Measurements from ENCODE around the gene PGAM4.
"Not testable (repeated sequence)": the region's sequence is repeated elsewhere in the genome, so short reads cannot be mapped to it uniquely, and the experiment has no call there.

Gene PGAM4

DNA sequence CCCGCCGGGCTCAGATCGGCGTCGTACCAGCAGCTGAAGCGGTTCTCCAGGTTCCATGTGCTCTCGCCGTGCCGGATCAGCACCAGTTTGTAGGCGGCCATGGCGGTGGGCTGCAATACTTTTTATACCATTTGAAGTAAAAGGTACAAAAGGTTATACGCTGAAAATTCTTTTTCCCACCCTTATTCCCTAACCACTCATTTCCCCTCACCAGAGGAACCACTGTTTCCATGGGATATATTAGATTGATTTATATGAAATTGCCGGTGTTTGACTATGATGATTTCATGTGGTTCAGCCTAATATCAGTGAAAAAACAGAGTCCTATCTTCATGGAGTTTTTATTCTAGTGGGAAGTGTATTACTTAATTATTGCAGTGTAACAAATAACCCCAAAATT is at the start of gene PGAM4:
Gene PGAM4, minus strand, starts transcription at position 101 of the 400 bp plus-strand sequence. Its CDS starts 0 bp downstream, at position 101.
- DNase-seq (ENCODE audit: low read depth in 3 of 3) = no peak

DNA sequence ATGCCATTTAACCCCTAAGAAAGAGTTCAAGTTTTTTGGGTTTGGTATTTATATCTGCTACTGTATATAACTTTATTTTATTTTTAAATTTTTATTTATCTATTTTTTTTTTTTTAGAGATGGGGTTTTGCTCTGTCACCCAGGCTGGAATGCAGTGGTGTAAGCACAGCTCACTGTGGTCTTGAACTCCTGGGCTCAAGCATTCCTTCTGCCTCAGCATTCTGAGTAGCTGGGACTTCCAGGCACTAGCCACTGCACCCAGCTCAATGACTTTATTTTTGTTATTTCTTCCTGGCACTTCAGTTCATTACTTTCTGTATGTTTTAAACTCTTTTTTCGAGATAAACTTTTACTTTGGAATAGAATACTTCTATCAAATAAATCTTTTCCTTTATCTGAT is 42.4 kb upstream of the PGAM4 start:
- no peak for DNase-seq (ENCODE audit: low read depth in 3 of 3)

DNA sequence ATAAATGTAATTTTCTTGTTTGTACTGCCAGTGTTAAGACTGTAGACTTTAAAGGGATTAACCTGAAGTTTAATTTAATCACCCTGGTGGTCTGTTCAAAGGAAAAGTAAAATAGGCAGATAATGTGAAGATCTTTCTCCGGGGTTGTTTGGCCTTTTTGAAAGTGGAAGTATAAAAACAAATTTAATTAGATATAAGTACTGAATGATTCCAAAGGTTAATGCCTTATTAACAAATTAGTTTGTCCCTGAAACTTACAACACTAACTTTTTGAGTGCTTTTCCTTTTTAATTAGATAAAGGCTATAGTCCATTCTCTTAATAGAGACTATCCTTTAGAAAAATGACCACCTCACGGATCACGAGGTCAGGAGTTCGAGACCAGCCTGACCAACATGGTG is 10.4 kb upstream of the PGAM4 start:
- no peak for DNase-seq (ENCODE audit: low read depth in 3 of 3)

DNA sequence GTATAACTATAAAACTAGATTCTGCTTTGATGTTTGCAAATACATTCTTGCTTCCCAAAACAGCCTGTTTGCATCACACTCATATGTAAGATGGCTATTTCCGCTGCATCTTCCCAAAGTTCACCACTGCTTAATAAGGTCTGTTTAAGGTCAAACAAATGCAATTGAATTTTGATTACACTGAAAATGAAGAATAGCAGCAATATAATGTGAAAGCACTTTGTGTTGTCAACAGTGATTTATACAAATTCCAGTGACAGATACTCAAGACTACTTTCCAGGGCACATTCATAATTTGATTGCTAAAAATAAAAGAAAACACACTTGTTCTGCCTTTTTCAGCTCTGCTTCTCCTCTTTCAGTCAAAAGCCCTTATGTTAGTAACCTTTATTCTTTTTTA is 8.1 kb upstream of the PGAM4 start:
- DNase-seq (ENCODE audit: low read depth in 3 of 3) = no peak

DNA sequence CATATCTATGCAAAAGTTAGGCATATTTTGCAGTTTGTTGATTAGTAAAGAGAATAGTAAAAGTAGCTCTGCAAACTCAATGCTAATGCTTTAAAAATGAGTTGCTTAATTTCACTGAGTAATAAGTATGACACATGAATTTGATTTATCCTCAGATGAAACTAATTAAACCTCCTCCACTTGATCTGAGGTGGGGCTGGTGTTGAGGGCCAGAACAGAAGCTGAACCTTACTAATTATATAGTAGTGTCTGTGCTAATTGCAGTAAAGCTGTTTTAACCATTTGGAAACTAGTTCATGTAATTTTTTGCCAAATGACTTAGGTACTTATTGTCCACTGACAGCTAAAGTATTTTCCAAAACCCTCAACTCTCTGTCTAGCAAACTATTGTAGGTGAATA is 7.7 kb upstream of the PGAM4 start:
- no peak for DNase-seq (ENCODE audit: low read depth in 3 of 3)

DNA sequence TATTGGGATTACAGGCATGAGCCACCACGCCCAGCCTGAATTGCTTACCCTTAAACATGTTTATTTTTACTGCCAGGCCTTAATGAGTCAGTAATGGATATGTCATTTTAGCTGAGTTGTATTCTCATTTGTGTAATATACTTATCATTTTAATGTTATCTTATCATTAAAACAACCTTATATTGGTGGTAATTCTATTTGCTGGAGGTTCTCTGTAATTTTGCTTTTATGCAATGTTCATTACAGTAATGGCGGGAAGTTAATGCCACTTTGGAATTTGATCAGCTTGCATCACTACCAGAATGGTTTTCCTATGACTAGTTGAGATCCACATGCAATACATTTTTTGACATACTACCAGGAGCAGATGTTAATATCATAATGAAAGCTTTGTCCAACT is 6.3 kb upstream of the PGAM4 start:
- no peak for DNase-seq (ENCODE audit: low read depth in 3 of 3)

DNA sequence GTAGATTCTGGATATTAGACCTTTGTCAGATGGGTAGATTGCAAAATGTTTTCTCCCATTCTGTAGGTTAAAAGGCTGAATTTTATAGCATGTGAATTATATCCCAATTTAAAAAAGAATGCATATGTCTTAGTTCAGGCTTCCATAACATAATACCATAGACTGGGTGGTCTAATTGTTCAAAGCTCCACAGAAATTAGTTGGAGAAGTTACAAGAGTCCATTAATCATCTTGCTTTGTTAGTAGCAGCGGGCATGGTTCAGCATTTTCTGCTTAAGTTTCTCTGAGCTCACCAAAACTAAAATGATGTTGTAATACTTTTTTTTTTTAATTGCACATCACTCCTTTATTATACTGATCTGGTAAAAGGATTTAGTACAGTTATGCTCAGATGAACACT is 1.8 kb downstream of the PGAM4 start:
- DNase-seq (ENCODE audit: low read depth in 3 of 3) = no peak

DNA sequence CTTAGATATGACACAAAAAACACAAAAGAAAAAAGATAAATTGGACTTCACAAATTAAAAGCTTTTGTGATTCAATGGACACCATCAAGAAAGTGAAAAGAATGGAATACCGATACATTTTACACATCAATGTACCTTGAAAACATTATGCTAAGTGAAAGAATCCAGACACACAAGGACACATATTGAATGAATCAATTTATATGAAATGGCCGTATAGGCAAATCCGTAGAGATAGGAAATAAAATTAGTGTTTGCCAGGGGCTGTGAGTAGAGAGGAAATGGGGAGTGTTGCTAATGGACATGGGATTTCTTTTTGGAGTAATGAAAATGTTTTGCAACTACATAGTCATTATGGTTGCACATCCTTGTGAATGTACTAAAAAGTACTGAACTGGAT is 3.1 kb downstream of the PGAM4 start:
- DNase-seq (ENCODE audit: low read depth in 3 of 3) = no peak

DNA sequence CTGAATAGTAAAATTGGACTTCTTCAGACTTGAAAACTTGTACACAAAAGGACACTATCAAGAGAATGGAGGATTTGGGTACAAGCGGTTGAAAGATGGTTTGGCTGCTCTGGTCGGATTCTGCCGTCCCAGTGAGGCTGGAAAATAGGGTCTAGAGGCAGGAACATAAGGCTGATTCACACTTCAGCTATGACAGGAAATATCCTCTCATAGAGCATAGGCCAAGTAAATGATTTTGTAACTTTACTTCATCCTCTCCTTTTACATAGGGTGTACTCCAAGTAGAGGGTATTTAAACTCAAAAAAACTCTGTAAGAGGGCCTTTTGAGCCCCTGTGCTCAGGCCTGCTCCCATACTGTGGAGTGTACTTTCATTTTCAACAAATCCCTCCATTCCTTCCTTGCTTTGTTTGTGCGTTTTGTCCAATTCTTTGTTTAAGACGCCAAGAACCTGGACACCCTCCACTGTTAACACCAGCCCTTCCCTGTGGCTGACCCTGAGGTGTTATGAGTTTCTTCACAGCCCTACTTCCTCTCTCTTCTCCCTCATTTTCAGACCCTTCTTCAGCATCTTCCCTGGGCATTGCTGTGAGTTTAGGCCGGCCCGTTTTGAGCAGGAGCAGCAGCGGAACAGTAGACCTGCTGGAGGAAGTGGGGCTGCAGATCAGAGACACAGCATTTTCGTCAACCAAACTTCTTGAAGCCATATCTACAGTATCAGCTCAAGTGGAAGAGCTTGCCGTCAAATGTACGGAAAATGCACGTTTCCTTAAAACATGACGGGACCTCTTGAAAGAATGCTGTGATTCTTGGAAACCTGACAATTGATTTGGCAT is 7.2 kb downstream of the PGAM4 start:
- DNase-seq (ENCODE audit: low read depth in 3 of 3) = no peak

DNA sequence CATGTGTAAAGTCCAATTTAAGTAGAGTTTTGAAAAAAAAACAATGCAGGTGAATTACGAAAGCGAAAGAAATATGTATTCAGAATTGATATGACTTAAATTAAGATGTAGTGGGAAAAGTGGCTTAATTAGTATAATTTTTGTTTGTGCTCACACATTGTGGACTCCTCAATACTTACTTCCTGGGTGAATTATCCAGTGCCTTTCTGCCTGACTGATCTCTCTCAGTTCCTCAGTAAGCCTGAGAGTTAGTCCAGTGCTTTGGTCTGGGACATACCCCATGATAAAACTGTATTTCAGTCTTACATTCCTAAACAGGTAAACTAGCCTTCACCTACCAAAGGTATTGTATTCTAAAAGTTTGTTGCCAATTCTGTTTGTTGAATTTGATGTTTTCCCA is 8.4 kb downstream of the PGAM4 start:
- DNase-seq (ENCODE audit: low read depth in 3 of 3) = no peak

DNA sequence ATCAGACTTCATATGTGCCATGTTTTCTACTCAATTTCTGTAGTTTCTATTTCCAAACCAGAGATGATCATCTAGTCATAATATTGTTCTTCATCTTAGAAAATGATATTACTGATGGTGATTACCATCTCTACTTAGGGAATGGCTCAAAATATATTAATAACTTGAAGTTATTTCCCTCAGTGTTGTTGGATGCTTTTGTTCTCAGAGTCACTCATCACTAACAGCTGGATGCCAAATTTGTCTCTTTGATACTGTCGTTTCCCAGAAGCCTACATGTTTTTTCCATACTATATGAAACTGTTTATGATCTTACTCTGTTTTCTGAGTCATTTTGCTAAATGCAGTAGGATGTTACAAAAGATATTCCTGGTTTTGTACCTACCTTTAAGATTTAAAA is 8.9 kb downstream of the PGAM4 start:
- no peak for DNase-seq (ENCODE audit: low read depth in 3 of 3)

DNA sequence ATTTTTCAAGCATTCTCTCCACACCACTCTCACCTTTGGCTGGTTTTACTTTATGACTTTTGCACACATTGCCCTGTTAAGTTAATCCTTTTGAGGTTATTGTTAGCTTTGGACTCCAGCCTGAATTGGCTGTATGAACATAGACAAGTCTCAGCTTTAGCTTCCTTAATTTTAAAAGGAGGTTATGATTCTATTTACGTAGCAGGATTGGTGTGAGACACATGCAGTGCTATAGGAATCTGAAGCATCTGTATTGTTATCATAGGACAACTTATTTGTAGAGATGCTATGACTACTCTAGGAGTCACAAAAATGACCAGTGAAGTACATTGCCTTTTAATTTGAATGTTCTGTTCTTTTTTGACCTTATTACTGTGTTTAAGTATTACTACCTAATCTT is 15.7 kb downstream of the PGAM4 start:
- no peak for DNase-seq (ENCODE audit: low read depth in 3 of 3)

DNA sequence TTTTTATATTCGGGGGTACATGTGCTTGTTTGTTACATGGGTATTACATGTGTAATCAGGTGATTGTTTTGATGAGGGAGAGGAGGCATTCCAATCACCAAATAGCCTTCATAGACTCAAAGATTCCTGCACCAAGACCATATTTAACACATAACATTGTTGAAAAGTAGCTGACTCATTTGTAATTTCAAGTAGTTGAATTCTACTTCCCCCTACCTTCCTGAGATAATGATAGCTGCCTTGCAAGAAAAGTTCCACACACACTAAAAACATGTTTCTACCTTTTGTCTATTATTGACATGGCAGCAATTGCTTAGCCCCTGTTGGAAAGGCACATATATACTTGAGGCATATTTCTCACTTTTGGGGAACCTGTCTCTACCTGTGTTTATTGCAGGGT is 16.1 kb downstream of the PGAM4 start:
- DNase-seq (ENCODE audit: low read depth in 3 of 3) = no peak

DNA sequence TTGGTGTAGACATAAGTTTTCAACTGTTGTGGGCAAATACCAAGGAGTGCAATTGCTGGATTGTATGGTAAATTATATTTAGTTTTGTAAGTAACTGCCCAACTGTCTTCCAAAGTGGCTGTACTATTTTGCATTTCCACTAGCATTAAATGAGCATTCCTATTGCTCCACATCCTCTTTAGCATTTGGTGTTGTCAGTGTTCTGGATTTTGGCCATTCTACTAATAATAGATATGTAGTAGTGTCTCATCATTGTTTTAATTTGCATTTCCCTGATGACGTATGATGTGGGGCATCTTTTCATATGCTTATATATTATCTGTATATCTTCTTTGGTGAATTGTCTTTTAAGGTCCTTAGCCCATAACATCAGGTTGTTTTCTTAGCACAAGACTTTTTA is 17.3 kb downstream of the PGAM4 start:
- no peak for DNase-seq (ENCODE audit: low read depth in 3 of 3)

DNA sequence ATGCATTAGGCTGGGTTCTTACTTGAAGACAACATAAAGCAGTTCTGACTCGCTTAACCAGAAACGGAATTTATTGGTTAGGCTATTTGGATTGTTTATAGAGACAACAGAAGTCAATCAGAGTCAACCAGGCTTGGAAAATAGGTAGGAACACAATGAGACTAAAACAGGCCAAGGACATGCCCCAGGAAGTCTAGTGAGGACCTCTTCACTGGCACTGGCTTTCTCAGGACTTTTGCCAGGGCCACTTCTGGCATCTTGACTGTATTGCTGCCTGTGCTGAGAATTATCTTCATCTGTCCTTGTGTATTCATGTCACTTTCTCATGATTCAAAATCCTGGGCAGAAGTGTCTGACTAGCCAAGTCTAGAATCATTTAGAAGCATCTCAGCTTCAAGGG is 19.6 kb downstream of the PGAM4 start:
- DNase-seq (ENCODE audit: low read depth in 3 of 3) = no peak

DNA sequence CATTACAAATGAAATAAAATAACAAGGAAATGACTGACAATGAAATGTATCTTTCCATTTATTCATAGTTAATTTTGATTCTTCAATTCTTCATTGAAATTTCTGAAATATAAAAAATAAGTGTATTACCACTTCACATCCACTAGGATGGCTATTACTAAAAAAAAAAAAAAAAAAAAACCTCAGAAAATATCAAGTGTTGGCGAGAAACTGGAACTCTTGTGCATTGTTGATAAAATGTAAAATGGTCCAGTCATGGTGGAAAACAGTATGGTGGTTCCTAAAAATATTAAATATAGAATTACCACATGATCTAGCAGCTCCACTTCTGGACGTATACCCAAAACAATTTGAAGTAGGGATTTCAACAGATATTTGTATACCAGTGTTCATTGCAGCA is 22.9 kb downstream of the PGAM4 start:
- no peak for DNase-seq (ENCODE audit: low read depth in 3 of 3)

DNA sequence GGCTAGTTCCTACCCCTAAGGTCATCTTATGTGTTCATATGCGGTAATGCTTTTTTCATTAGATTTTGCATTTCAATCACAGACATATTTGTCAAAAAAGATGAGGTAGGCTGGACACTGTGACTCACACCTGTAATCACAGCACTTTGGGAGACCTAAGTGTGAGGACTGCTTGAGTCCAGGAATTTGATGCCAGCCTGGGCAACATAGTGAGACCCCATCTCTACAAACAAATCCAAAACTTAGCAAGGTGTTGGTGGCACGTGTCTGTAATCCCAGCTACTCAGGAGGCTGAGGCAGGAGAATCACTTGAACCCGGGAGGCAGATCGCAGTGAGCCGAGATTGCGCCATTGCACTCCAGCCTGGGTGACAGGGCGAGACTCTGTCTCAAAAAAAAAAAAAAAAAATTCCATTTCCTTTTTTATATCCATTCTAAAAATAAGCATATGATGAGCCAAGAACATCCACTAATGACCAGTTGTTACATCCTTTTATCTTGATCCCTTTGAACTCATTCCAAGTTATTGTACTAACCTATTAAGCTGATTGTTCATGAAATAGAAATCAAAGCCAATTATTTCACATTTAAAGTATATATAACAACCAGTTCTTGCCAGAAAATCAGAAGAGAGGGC is 23.4 kb downstream of the PGAM4 start:
- no peak for DNase-seq (ENCODE audit: low read depth in 3 of 3)

DNA sequence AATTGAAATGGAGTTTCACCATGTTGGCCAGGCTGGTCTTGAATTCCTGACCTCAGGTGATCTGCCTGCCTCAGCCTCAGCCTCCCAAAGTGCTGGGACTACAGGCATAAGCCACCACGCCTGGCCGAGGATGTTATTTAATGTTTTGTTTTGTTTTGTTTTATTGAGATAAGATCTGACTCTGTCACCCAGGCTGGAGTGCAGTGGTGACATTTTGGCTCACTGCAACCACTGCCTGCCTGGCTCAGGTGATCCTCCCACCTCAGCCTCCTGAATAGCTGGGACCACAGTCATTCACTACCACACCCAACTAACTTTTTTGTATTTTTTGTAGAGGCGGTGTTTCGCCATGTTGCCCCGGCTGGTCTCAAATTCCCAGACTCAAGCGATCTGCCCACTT is 24.4 kb downstream of the PGAM4 start:
- not testable (repeated sequence) for DNase-seq (ENCODE audit: low read depth in 3 of 3)

DNA sequence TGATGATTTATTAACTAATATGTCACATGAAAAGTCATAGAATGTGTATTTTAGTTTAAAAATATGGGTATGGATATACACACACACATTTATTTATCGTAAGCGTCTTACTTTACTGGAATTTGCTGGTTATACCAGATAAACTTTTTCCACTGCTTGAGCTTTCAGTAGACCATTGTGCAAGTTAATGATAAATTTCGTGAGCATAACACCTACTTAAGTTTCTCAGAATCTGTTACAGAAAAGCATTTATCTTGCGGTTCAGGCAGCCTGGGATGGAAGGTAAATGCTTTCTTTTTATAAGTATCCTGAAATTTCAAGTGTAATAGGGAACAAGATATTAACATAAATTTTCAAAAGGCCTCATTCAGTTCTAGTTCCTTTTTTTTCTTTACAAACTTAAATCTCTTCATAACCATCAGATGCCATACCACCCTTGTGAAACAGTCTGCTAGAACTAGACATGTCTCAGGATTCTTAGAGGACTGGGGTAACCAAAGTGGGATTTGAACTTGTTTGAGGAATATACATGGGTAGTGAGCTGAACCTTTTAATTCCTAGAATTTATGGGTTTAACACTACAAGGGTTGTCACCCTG is 31.3 kb downstream of the PGAM4 start:
- no peak for DNase-seq (ENCODE audit: low read depth in 3 of 3)

DNA sequence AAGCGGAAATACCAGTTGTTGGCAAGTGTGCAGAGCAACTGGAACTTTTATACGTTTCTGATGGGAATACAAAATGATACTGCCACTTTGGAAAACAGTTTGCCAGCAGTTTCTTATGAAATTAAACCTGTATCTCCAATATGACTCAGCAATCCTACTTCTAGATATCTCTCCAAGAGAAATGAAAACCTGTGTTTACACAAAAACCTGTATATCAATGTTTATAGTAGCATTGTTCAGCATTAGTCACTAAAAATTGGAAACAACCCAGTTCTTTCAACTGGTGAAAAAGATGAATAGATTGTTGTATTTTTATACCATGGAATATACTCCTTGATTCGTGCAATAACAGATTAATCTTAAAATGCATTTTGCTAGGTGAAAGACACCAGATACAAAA is 32.1 kb downstream of the PGAM4 start:
- DNase-seq (ENCODE audit: low read depth in 3 of 3) = no peak

DNA sequence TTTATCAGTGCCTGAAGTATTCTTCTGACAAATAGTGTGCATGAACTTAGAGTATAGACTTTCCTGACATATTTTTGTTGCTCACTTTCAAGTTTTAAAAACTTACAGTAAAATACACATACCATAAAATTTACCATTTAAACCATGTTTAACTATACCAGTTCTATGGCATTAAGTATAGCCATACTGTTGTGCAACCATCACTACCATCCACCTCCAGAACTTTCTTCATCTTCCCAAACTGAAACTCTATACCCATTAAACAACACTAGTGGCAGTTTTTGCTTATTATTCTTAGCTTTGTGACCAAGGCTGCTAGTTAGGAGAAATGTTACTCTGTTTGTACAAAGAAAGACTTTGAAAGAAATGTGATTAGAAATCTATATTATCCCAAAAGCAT is 33.1 kb downstream of the PGAM4 start:
- no peak for DNase-seq (ENCODE audit: low read depth in 3 of 3)

DNA sequence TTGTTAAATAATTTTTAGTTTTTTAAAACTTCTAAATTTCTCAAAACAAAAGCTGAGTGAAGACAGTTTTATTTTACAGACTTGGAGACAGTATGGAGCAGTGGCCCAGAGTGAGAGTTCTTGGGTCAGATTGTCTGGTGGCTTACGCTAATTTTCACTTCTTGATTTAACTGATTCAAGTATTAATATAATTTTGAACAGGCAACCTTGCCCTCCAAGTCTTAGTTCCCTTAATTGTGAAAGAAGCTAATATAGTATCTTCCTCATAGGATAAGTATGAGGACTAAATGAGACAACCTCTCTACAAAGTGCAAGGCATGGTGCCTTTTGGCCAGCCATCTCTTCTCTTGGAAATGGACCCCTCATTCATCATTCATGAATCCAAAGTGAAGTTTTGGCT is 33.6 kb downstream of the PGAM4 start:
- no peak for DNase-seq (ENCODE audit: low read depth in 3 of 3)

DNA sequence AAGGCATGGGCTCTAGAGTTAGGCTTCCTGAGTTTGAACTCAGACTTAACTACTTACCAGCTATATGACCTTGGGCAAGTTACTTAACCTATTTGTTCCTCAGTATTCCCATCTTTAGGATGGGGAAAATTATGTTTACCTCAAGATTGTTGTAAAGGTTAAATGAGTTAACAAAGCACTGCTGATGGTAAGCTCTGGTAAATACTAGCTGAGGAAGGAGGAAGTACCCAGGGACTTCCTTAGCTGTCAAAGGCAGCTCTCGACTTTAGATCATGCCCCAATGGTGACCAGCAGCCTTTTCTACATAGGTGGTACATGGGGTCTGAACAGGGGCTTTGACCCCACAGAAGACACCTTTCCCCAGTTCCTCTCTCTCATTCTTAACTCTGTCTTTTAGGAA is 38.9 kb downstream of the PGAM4 start:
- no peak for DNase-seq (ENCODE audit: low read depth in 3 of 3)

Measured in stimulated activated CD4-positive, alpha-beta T cell treated with anti-CD3 and anti-CD28 coated beads, TNF-alpha, amount 100 ng/mL, for 48 hours (primary cell).